Dedifferentiated amniotic fluid mesenchymal stem cell (primary cell): ENCODE results near the gene SYTL3.
"Not testable (repeated sequence)": the region's sequence is repeated elsewhere in the genome, so short reads cannot be mapped to it uniquely, and the experiment has no call there.

Source experiments
- DNase-seq: peaks from one replicate; pipeline ENCODE4 v3.0.0-alpha.2; 2016; ENCODE audit errors: extremely low spot score

SYTL3 gene

DNA sequence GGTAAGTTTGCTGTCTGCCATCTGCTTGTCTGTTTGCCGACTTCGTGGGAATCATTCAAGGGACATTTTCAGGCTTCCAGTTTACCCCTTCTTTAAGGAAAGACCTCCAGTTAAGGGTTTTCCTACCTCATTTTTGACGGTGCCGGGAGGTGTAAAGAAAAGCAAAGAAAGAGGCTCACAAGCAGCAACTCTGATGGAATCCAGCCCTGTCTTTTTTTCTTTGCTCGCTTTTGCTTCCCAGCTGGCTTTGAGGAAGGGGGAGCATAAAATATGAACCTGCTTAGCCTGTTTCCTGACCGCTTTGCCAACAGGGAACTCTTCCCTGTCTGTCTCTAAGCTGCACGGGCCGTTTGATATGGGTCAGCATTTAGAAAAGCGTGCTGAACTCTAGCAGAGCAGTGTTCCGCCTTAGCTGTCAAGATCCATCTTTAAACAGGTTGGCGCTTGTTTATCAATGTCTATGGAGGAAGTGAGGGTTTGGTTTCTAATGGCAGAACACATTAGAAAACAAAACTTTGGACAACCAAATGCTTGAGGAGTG, 13.8 kb downstream of the SYTL3 start:
- DNase-seq = no peak

DNA sequence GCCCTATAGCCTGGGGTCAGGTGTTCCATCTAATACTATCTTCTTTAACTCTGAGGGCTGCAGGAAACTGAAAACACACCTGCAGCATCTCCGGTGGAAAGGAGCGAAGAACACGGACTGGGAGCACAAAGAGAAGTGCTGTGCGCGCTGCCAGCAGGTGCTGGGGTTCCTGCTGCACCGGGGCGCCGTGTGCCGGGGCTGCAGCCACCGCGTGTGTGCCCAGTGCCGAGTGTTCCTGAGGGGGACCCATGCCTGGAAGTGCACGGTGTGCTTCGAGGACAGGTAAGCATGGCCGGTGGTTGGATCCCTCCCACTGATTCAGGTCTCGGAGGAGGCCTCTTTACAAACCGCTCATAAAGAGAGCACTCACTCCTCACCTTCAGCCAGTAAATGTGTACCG, 15.5 kb downstream of the SYTL3 start:
- no peak for DNase-seq

DNA sequence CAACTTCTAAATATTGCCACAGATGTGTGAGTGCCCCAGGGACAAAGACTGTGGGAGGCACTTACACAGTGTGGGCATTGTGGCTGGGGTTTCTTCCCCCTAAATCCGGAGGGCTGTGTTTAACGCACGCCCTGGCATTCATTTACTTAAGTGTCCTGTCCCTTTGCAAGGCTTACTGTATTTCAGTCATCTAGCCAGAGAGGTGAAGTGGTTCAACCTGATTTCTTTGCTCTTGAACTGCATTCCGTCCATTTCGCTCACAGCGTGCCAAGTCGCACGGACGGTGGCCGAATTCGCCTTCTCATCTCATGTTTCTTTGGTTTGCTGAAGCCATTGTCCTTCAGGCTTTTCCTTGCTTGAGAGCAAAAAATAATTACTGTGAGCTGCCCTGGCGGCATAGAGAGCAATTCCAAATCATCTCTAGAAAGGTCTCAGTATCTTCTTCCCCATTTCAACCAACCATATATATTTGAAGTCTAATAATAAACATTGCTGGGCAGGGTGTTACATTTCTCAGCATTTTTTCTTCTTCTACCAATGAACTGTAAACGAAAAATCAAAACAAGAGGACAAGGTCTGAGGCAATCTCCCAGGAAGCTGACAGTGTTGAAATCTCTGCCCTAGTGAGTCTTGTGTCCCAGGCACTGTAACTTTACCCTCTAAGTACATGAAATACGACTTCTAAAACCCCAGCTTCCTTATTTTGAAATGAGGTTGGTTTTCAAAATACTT, 16.9 kb downstream of the SYTL3 start:
- no peak for DNase-seq

DNA sequence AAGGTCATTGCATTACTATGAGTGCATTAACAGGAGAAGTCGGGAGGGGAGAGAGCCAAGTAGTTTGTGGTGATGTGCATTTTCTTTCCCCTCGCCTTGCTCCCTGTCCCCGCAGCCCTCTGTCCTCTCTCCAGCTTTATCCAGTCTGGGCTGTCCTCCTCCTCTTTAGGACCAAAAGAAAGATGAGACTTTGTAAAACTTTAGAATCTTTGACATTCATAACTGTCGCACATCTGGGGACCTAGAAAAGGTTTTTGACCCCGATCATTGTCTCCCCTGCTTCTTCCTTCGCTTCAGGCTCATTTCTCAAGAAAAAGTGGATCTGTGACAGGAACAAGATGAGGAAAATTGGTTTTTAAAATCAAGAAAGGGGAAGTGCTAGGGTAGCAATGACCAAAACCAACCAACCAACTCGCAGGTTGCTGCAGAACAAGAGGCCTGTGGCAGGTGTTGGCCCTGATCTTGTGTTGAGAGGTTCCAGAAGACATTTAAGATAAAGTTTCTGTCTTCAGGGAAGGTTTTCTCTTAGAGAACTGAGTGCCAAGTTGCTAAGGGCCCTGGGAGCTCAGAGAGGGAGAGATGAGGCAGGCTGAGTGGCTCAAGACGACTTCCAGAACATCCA, 17.6 kb downstream of the SYTL3 start:
- DNase-seq = no peak

DNA sequence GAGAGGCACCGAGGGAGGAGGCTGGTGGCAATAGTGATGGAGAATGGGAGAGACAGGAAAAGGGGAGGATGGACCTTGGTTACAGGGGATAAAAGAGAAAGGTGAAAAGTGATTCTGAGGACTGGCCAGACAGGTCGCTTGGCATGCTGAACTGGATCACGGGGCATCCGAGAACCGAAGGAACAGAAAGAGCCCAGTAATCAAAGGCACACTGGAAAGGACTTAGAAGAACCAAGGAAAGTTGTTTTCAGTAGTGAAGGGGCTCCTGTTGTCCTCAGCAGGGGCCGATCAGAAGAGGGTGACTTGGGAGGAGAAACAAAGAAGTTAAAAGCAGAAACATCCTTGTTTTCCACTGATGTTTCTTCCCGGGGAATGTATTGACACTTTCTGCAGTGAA, 18.9 kb downstream of the SYTL3 start:
- DNase-seq = no peak

DNA sequence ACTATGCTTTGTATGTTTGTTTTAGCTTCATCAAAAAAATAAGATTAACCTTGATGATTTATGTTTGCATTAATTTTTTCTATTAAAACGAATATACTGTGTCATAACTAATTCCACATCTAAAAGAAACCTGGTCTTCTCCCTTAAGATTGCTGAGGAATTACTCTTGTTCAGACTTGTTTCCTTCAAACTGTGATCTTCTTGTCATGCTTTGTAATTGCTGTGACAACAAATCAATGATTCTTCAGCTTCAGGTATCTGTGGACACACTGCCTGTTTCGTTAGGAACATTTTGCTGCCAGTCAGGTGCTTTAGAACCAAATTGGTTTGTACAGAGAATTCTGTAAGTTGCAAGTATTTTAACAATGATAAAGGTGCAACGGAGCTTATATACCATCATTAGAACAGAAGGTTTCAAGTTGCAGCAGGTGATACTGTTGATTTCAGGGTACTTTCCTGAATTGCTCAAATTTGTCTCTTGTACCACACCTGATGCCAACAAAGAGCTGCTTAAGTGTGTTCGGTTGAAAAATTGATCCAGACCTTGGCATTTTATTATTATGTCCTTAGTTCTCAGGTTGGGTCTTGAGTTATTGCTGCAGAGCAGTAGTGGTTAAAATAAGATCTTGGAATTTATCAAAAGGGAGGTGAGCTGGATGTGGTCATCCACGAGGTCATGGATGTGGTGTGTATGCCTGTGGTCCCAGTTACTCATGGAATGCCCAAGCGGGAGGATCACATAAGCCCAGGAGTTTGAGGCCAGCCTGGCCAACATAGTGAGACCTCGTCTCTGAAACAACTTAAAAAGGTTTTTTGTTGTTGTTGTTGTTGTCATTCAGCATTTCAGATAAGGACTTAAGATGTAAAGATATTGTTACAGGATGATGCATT, 19.5 kb downstream of the SYTL3 start:
- DNase-seq = no peak

DNA sequence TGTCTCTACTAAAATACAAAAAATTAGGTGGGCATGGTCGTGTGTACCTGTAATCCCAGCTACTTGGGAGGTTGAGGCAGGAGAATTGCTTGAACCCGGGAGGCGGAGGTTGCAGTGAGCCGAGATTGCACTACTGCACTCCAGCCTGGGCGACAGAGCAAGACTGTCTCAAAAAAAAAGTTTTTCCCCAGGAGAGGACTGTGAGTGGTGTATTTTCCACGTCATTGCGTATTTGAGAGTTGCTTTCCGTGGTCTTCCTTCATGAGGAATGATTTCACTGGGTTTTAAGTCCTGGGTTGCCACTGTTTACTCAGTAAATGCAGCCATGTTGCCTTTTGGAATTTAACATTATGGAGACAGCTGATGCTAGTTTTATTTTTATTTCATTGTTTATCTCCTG, 22.3 kb downstream of the SYTL3 start:
- not testable (repeated sequence) for DNase-seq

DNA sequence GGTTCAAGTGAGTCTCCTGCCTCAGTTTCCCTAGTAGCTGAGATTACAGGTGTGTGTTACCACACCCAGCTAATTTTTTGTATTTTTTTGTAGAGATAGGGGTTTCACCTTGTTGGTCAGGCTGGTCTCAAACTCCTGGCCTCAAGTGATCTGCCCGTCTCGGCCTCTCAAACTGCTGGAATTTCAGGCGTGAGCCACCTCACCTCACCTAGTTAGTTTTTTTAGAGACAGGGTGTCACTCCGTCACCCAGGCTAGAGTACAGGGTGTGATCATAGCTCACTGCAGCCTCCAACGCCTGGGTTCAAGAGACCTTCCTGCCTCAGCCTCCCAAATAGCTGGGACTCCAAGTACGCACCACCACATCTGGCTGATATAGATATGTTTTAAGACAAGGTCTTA, 22.9 kb downstream of the SYTL3 start:
- DNase-seq = no peak

DNA sequence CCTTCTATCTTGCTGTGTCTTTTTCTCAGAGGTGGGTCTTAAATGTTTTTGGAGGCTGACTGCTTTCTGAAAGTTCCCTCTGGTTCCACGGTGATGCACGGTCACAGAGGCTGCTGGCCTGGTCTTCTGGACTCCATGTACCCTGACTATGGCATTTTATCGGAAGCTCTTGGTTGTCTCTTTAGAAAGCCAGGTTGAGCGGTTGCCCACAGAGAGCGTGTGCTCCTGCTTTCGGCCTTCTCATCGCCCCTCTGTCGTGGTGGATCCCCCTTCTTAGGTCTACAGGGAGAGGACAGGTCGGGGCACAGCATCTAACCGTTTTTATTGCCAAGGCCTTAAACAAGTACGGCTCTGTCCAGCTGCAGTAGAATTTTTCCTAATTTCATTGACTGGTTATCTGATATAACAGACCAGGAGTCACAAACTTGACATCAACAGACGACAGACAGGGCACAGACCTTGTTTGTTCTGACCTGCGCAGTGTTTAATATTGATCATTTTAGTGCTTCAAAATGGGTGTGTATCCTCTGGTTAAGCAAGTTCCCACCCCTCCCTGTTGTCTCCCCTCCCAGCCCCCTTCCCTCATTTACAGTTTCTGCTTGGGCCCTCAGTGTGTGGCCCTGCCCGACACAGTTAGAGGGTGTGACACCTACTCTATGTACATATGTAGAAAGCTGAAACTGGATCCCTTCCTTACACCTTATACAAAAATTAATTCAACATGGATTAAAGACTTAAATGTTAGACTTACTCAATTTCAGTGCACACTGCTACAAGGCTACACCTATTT, 24.7 kb downstream of the SYTL3 start:
- no peak for DNase-seq

DNA sequence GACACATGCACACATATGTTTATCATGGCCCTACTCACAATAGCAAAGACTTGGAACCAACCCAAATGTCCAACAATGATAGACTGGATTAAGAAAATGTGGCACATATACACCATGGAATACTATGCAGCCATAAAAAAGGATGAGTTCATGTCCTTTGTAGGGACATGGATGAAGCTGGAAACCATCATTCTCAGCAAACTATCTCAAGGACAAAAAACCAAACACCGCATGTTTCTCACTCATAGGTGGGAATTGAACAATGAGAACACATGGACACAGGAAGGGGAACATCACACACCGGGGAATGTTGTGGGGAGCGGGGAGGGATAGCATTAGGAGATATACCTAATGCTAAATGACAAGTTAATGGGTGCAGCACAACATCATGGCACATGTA, 27.2 kb downstream of the SYTL3 start:
- DNase-seq = not testable (repeated sequence)

DNA sequence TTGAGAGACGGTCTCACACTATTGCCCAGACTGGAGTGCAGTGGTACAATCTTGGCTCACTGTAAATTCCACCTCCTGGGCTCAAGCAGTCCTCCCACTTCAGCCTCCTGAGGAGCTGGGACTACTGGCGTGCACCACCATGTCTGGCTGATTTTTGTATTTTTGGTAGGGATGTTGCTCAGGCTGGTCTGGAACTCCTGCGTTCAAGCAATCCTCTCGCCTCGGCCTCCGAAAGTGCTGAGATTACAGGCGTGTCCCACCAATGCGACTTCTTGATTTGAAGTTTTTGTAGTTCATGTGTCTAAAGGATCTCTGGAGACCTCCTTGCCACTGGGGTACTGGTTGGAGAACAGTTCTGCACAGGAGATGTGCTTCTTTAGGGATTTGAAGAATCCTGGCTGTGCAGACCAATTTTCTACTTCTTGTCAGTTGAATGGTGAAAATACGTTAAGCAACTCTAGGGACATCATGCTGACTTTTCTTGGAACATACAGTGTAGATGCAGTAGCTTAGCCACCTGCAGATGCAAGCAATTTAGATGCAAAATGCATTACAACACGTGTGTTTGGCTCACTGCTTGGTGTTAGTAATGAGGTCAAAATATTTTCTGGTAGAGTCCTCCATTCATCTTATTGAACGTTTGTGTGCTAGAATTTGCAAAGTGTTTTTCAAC, 28.2 kb downstream of the SYTL3 start:
- no peak for DNase-seq

DNA sequence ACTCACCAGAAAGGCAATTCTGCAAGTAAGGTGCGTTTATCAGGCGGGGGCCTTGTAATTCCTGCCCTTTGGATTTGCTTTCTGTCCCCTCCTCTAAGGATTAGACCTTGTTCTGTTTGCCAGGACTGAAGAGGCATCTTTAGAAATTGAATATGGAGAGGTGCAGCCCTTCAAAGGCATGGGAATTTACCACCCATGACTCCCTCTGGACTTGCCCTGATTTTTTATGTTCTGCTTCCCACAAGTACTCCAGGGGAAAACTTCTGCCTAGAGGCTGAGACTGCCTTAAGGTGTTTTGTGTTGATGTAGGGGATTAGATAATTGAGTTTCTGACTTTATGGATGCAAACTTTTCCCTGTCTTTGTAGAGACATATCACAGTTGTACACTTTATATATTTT, 30.2 kb downstream of the SYTL3 start:
- no peak for DNase-seq

DNA sequence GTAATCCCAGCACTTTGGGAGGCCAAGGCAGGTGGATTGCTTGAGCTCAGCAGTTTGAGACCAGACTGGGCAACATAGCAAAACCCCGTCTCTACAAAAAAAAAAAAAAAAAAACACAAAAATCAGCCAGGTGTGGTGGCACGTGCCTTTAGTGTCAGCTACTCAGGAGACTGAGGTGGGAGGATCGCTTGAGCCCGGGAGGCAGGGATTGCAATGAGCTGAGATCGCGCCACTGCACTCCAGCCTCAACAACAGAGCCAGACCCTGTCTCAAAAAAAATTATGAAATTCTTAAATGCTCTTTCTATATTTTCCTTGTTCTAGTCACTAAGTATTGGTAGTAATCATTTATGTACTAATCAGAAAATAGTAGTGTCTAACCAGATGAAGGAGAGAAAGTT, 30.6 kb downstream of the SYTL3 start:
- no peak for DNase-seq

DNA sequence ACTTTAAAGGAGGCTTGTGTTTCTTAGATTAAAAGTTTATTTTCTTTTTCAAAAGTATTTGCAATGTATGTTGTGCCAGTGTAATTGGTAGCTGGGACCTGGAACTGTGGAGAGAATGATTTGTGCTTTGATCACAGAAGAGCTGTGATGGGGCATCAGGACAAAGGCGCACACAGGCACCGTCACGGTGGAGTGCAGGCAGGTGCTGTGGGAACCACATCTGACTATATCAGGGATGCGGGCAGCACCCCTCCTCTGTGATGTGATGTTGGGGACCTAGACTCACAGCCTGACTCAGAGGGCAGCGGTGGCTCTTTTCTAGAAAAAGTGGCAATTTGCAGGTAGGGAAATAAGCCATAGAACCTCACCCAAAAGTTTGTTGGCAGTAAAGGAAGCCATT, 34.5 kb downstream of the SYTL3 start:
- DNase-seq = no peak

DNA sequence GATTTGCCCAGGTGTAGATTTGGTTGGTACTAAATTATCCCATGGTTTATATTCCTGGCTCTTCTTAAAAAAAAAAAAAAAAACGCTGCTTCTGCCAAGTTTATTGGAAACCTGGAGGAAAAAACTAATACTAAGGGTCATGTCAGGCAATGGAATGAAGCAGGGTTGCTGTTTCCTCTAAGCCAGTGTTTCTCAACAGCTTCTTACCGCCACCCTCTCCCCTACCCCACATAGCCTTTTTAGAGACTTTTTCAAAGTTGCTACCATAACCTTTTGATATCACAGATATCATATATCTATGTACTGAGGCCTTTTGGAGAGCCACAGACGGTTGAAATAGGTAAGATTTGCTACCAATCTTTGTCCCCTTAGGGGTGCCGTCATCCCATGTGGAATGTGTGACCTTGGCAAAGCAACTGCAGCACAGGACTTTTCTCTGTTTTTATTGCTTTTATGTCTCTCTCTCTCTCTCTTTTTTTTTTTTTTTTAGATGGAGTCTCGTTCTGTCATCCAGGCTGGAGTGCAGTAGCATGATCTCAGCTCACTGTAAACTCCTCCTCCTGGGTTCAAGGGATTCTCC, 35.0 kb downstream of the SYTL3 start:
- no peak for DNase-seq

DNA sequence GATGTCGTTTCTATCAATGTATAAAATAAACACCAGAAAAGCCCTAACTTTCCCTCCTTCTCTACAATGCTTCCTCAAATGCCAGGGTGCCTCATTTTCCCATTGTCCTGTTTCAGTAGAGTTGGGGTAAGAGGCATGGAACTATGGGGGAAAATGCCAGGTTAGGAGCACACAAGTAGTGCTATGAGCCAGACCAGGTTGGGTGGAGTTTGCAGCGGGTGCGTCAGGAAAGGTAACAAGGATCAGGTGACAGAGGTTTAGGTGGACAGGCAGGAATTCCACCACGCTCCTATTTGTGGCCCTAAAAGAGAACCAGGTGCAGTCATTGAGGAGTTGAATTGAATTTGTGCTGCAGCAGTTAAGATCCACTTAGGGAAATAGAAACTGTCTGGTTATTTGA, 36.5 kb downstream of the SYTL3 start:
- no peak for DNase-seq

DNA sequence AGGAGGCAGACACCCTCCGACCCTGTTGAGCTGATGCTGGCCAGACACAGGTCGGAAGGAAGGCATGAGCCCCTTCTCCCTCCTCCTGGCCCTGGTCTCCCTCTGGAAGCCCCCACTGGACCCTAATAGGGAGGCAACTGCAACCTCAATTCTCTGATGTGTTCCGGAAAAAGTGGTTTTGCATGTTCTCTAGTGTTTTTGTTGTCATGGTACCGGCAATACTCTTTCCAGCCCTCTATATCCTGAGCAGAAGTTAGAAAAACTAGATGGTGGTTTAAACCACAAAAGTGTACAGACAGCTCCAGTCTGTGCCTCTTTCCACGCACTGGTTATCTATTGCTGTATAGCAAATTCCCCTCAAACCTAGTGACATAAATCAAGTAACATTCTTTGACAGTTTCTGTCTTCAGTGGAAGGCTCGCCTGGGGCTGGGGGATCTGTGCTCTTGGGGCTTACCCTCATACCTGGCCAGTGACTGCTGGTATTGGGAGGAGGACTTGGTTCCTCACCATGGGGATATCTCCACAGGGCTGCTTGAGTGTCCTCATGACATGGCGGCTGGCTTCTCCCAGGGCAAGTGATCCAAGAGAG, 37.0 kb downstream of the SYTL3 start:
- DNase-seq = no peak

DNA sequence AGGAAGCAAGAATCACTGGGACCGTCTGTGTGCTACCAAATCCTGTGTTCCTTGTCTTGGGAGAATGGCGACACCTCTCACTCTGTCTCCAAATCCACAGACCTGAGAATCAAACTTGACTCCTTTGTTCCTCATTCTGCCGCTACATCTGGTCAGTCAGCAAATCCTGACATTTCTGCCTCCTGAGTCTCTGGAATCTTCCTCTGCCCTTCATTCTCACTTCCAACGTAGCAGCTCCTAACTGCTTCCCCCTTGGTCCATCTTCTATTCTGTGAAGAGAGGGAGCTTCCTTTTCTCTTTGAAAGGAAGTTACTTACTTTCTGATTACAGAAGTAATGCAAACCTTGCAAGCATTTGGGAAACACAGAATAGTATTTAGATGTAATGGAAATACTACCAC, 37.7 kb downstream of the SYTL3 start:
- no peak for DNase-seq

DNA sequence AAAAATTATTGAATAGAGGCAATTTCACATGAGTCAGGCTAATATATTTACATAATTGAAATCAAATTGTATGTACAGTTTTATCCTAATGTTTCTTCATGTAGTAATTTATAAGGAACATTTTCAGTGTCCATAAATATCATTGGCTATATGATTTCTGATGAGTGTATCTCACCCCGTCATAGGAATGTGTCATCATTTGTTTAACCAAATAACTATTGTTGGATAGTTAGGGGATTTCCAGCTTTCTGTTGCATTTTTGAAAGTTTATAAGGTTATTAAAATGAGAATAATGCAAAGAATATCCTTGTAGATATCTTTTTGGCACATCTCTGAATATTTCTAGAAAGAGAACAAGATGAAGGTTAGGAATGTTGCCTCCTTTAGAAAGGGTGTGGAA, 39.0 kb downstream of the SYTL3 start:
- no peak for DNase-seq

DNA sequence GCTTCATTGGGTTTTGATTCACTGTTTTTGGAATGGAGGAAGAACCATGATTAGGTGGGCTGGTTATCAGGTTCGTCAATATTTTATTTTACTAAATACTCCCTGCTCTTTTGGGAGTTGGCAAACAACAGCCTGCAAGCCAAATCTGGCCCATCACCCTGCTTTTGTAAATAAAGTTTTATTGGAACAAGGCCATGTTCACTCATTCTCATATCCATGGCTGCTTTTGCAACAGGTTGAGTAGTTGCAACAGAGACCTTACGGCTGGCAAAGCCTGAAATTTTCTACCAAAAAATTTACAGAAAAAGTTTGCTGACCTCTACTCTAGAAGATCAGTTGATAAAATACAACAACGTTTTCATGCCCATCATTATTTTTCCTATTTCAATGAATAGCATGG, 45.1 kb downstream of the SYTL3 start:
- DNase-seq = no peak
